GM18907 (cell line): ENCODE measurements around the gene KRTAP20-3.

Source experiments
- ATAC-seq: cut with Tn5 transposase; IDR thresholded peaks from one replicate; pipeline ENCODE4 v1.9.1; 2021; ENCODE audit warnings: mild to moderate bottlenecking, moderate library complexity; ENCODE audit not compliant: unreplicated experiment

KRTAP20-3 gene

GRCh38 chr21:30676737-30677136 lies 34.1 kb downstream of the KRTAP20-3 start:
- no peak for ATAC-seq

GRCh38 chr21:30680586-30680985 lies 37.9 kb downstream of the KRTAP20-3 start:
- no peak for ATAC-seq

GRCh38 chr21:30684506-30684905 lies 41.8 kb downstream of the KRTAP20-3 start:
- ATAC-seq, result no peak

GRCh38 chr21:30689822-30690221 lies 47.2 kb downstream of the KRTAP20-3 start:
- no peak for ATAC-seq
